ENCODE results near the gene ZNF320.
"Not testable (repeated sequence)": the region's sequence is repeated elsewhere in the genome, so short reads cannot be mapped to it uniquely, and the experiment has no call there.

DNA sequence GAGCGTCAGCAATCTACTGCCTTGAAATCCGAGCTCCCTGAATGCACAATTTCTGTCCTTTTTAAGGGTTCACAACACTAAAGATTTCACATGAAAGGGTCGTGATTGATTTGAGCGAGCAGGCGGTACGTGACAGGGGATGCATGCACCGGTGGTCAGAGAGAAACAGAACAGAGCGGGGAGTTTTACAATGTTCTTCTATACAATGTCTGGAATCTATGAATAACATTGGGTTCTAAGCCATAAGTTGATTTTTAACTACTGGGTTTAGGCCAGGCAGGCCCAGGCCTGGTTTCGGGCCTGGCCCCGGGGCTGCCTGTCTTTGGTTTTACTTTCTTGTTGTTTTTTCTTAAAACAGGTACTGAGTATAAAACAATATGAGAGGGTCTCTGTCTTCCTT lies 1.2 kb upstream of the ZNF320 start:
- TF ChIP-seq BACH1 (IDR thresholded peaks at IDR 0.05; ENCODE audit: borderline replicate concordance); EP300 (IDR thresholded peaks at IDR 0.05; ENCODE audit: borderline replicate concordance in 1 of 2, control insufficient read depth in 1 of 2, low read depth in 2 of 2, low read length in 2 of 2); EZH2 (IDR thresholded peaks at IDR 0.05; ENCODE audit: borderline replicate concordance, control insufficient read depth, low read depth, low read length); NFIC (IDR thresholded peaks at IDR 0.05; ENCODE audit: low read depth, low read length); MTA2 (IDR thresholded peaks at IDR 0.05; ENCODE audit: low read depth); CHD2 (IDR thresholded peaks at IDR 0.05; ENCODE audit: borderline replicate concordance, low read depth, low read length); KAT2A (conservative IDR thresholded peaks at IDR 0.05; ENCODE audit: control insufficient read depth, low read depth, low read length): not testable (repeated sequence)
- TF ChIP-seq, protein P1, sequence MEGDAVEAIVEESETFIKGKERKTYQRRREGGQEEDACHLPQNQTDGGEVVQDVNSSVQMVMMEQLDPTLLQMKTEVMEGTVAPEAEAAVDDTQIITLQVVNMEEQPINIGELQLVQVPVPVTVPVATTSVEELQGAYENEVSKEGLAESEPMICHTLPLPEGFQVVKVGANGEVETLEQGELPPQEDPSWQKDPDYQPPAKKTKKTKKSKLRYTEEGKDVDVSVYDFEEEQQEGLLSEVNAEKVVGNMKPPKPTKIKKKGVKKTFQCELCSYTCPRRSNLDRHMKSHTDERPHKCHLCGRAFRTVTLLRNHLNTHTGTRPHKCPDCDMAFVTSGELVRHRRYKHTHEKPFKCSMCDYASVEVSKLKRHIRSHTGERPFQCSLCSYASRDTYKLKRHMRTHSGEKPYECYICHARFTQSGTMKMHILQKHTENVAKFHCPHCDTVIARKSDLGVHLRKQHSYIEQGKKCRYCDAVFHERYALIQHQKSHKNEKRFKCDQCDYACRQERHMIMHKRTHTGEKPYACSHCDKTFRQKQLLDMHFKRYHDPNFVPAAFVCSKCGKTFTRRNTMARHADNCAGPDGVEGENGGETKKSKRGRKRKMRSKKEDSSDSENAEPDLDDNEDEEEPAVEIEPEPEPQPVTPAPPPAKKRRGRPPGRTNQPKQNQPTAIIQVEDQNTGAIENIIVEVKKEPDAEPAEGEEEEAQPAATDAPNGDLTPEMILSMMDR (IDR thresholded peaks at IDR 0.05 in 2 of 3, conservative IDR thresholded peaks at IDR 0.05 in 1 of 3; ENCODE audit: control insufficient read depth in 2 of 3, extremely low read depth in 1 of 3, insufficient read depth in 1 of 3, low read depth in 3 of 3, low read length in 3 of 3), result not testable (repeated sequence)
- TF ChIP-seq, protein P2, sequence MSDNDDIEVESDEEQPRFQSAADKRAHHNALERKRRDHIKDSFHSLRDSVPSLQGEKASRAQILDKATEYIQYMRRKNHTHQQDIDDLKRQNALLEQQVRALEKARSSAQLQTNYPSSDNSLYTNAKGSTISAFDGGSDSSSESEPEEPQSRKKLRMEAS (IDR thresholded peaks at IDR 0.05; ENCODE audit: low read depth, low read length), result not testable (repeated sequence)
- TF ChIP-seq, protein P3, sequence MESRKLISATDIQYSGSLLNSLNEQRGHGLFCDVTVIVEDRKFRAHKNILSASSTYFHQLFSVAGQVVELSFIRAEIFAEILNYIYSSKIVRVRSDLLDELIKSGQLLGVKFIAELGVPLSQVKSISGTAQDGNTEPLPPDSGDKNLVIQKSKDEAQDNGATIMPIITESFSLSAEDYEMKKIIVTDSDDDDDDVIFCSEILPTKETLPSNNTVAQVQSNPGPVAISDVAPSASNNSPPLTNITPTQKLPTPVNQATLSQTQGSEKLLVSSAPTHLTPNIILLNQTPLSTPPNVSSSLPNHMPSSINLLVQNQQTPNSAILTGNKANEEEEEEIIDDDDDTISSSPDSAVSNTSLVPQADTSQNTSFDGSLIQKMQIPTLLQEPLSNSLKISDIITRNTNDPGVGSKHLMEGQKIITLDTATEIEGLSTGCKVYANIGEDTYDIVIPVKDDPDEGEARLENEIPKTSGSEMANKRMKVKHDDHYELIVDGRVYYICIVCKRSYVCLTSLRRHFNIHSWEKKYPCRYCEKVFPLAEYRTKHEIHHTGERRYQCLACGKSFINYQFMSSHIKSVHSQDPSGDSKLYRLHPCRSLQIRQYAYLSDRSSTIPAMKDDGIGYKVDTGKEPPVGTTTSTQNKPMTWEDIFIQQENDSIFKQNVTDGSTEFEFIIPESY (IDR thresholded peaks at IDR 0.05), result not testable (repeated sequence)
- TF ChIP-seq, protein P4, sequence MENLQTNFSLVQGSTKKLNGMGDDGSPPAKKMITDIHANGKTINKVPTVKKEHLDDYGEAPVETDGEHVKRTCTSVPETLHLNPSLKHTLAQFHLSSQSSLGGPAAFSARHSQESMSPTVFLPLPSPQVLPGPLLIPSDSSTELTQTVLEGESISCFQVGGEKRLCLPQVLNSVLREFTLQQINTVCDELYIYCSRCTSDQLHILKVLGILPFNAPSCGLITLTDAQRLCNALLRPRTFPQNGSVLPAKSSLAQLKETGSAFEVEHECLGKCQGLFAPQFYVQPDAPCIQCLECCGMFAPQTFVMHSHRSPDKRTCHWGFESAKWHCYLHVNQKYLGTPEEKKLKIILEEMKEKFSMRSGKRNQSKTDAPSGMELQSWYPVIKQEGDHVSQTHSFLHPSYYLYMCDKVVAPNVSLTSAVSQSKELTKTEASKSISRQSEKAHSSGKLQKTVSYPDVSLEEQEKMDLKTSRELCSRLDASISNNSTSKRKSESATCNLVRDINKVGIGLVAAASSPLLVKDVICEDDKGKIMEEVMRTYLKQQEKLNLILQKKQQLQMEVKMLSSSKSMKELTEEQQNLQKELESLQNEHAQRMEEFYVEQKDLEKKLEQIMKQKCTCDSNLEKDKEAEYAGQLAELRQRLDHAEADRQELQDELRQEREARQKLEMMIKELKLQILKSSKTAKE (IDR thresholded peaks at IDR 0.05; ENCODE audit: low read depth, poor library complexity, severe bottlenecking), result not testable (repeated sequence)

Measured in GM12878 (cell line).